Peyer's patch (tissue), 4 donors: ENCODE results near the gene VPS26A. TPM values are rescaled to one million over a fixed set of nuclear protein-coding genes. Genes with fewer than 3 reads are reported as not detected.

Experiments used
- DNase-seq, 3 donors: peaks; one replicate each; pipeline ENCODE4 v3.0.0-alpha.2; 2017 to 2019
- H3K27ac ChIP-seq, 4 donors: fragments of 200-600 bp; sonication (generic); one replicate each; pipeline ENCODE4 v1.5.1; 2016 to 2019
- H3K27me3 ChIP-seq, 2 donors: fragments of 200-600 bp; sonication (generic); one replicate each; pipeline ENCODE4 v1.5.1; 2019
- H3K36me3 ChIP-seq, 3 donors: fragments of 200-600 bp; sonication (generic); one replicate each; pipeline ENCODE4 v1.5.1; 2016 to 2019
- H3K4me1 ChIP-seq, 4 donors: fragments of 200-600 bp; sonication (generic); one replicate each; pipeline ENCODE4 v1.5.1; 2016 to 2019
- H3K4me3 ChIP-seq, 4 donors: fragments of 200-600 bp; sonication (generic); 1 replicate in 3 of 4; 2 replicates in 1 of 4; pipeline ENCODE4 v1.5.1; 2016 to 2019; ENCODE audit warnings: mild to moderate bottlenecking in 1 of 4
- H3K9me3 ChIP-seq, 4 donors: fragments of 200-600 bp; sonication (generic); one replicate each; pipeline ENCODE4 v1.5.1; 2016 to 2019; ENCODE audit warnings: mild to moderate bottlenecking in 1 of 4
- CTCF ChIP-seq, 6 experiments: fragments of 450-650 bp in 4 of 6; fragments of 200-600 bp in 2 of 6; sonication (generic) in 1 of 6; IDR thresholded peaks; one replicate each; pipeline ENCODE4 v1.5.1; 2017 to 2019; ENCODE audit warnings: antibody characterized with exemption in 6 of 6, mild to moderate bottlenecking in 3 of 6, moderate library complexity in 1 of 6
- POLR2A ChIP-seq, 2 donors: fragments of 450-650 bp; IDR thresholded peaks; one replicate each; pipeline ENCODE4 v1.5.1; 2017; ENCODE audit warnings: antibody characterized with exemption in 2 of 2, mild to moderate bottlenecking in 2 of 2, moderate library complexity in 2 of 2
- total RNA-seq, 4 donors: library from RNA; depleted of rRNA; stranded (reverse); fragments of >200 nt; gene quantifications; one replicate each; pipeline ENCODE4 v1.1.0, GENCODE V29; 2016

The VPS26A gene
- total RNA-seq, 4 donors from 2014 or later, result 18.1 to 71.0 (median 24.8) TPM

- Histone ChIP-seq H3K4me3 (no peak overlapping the region), H3K9me3 (no peaks in the 10 kb centered on the region), H3K36me3 (peaks cover 0 to 22% (median 0%) of the 10 kb centered on the region in 3 donors), H3K27ac (no peak overlapping the region), H3K4me1 (peaks cover 0 to 5% (median 0%) of the 10 kb centered on the region in 4 donors), H3K27me3 (no peaks in the 10 kb centered on the region)
- TF ChIP-seq POLR2A (IDR thresholded peaks at IDR 0.05) (no peak), CTCF (IDR thresholded peaks at IDR 0.05) (no peak)
- DNase-seq, result no peak
These were observed 87.5 kb downstream of the VPS26A start for GRCh38 chr10:69211524-69211923.

GRCh38 chr10:69213591-69214311 is 89.8 kb downstream of the VPS26A start:
- Histone ChIP-seq H3K27ac (no peak overlapping the region), H3K9me3 (no peaks in the 10 kb centered on the region), H3K4me3 (no peak overlapping the region), H3K4me1 (peaks cover 0 to 5% (median 0%) of the 10 kb centered on the region in 4 donors), H3K36me3 (peaks cover 0 to 2% (median 0%) of the 10 kb centered on the region in 3 donors), H3K27me3 (no peaks in the 10 kb centered on the region)
- TF ChIP-seq POLR2A (IDR thresholded peaks at IDR 0.05) (no peak), CTCF (IDR thresholded peaks at IDR 0.05) (no peak)
- DNase-seq, result no peak

GRCh38 chr10:69214666-69215131 is 90.7 kb downstream of the VPS26A start:
- H3K27ac ChIP-seq, result no peak overlapping the region
- no peaks in the 10 kb centered on the region for H3K9me3 ChIP-seq
- no peak for TF ChIP-seq CTCF (IDR thresholded peaks at IDR 0.05)
- TF ChIP-seq POLR2A (IDR thresholded peaks at IDR 0.05), result no peak
- H3K27me3 ChIP-seq, result no peaks in the 10 kb centered on the region
- H3K4me3 ChIP-seq, result no peak overlapping the region
- no peaks in the 10 kb centered on the region for H3K36me3 ChIP-seq
- H3K4me1 ChIP-seq, result peaks cover 0 to 3% (median 0%) of the 10 kb centered on the region in 4 donors
- no peak for DNase-seq

GRCh38 chr10:69215405-69216171 is 91.6 kb downstream of the VPS26A start:
- H3K27ac ChIP-seq, result no peak overlapping the region
- DNase-seq, result no peak
- H3K4me1 ChIP-seq, result no peaks in the 10 kb centered on the region
- H3K36me3 ChIP-seq, result no peaks in the 10 kb centered on the region
- no peak for TF ChIP-seq POLR2A (IDR thresholded peaks at IDR 0.05)
- TF ChIP-seq CTCF (IDR thresholded peaks at IDR 0.05), result no peak
- no peaks in the 10 kb centered on the region for H3K9me3 ChIP-seq
- no peaks in the 10 kb centered on the region for H3K27me3 ChIP-seq
- no peak overlapping the region for H3K4me3 ChIP-seq

GRCh38 chr10:69216577-69217118 is 92.7 kb downstream of the VPS26A start:
- Histone ChIP-seq H3K9me3 (no peaks in the 10 kb centered on the region), H3K4me1 (no peaks in the 10 kb centered on the region), H3K4me3 (no peak overlapping the region), H3K27me3 (no peaks in the 10 kb centered on the region), H3K36me3 (no peaks in the 10 kb centered on the region), H3K27ac (peak overlapping the region in 3 of 4 donors; percentile 10 to 59 (median 16))
- TF ChIP-seq POLR2A (IDR thresholded peaks at IDR 0.05) (no peak), CTCF (IDR thresholded peaks at IDR 0.05) (no peak)
- no peak for DNase-seq
